B cell (primary cell): ENCODE results near the gene GRM4. TPM values are rescaled to one million over a fixed set of nuclear protein-coding genes. Genes with fewer than 3 reads are reported as not detected.

ENCODE experiments used
- ATAC-seq: fragments of 200-7000 bp; cut with Tn5 transposase; one replicate; pipeline ENCODE4 v1.10.0; 2021; ENCODE audit warnings: low read depth, mild to moderate bottlenecking, moderate number of reproducible peaks, moderate library complexity
- CTCF ChIA-PET: fragments of 350-600 bp; sonication (Branson Sonifier 250); formaldehyde crosslinking; loops from one replicate; lab custom pipeline; 2021; ENCODE audit warnings: antibody characterized with exemption, inconsistent platforms; lab: Charles Lee
- POLR2A ChIA-PET: fragments of 350-600 bp; sonication (Branson Sonifier 250); formaldehyde crosslinking; loops from one replicate; lab custom pipeline; 2021; ENCODE audit warnings: antibody characterized with exemption; lab: Charles Lee
- DNase-seq: peaks from one replicate; pipeline ENCODE4 v3.0.0; 2013
- H2AFZ ChIP-seq: 2 replicates; pipeline ENCODE4 v1.6.1; 2012; ENCODE audit warnings: mild to moderate bottlenecking, low read depth, low read length; ENCODE audit not compliant: insufficient read depth, poor library complexity, severe bottlenecking
- H3K27ac ChIP-seq, 2 donors: 1 replicate in 1 of 2; 2 replicates in 1 of 2; pipeline ENCODE4 v1.5.1; 2012 to 2013; ENCODE audit warnings: low read length in 2 of 2, mild to moderate bottlenecking in 2 of 2, moderate library complexity in 1 of 2
- H3K27me3 ChIP-seq, 4 experiments: fragments of 200-600 bp in 1 of 4; sonication (generic) in 1 of 4; replicated peaks in 1 of 4; 1 replicate in 2 of 4; 2 replicates in 2 of 4; pipeline versions ENCODE4 v1.6.1 to v1.7.0; 2013 to 2016; ENCODE audit warnings: low read length in 3 of 4, mild to moderate bottlenecking in 2 of 4, mixed read lengths in 1 of 4, moderate library complexity in 1 of 4; ENCODE audit not compliant: insufficient read depth in 4 of 4, control insufficient read depth in 3 of 4; ENCODE audit errors: control extremely low read depth in 1 of 4
- H3K36me3 ChIP-seq, 2 experiments: replicated peaks in 1 of 2; 1 replicate in 1 of 2; 2 replicates in 1 of 2; pipeline versions ENCODE4 v1.6.1 to v1.7.1; 2013; ENCODE audit warnings: low read length in 1 of 2; ENCODE audit not compliant: insufficient read depth in 2 of 2, control insufficient read depth in 1 of 2; ENCODE audit errors: control extremely low read depth in 1 of 2, extremely low read depth in 1 of 2
- H3K4me1 ChIP-seq, 2 donors: fragments of 200-600 bp in 1 of 2; sonication (generic) in 1 of 2; 1 replicate in 1 of 2; 2 replicates in 1 of 2; pipeline versions ENCODE4 v1.5.1 to v1.6.1; 2013 to 2017; ENCODE audit warnings: low read length in 2 of 2; ENCODE audit not compliant: control insufficient read depth in 2 of 2, insufficient read depth in 2 of 2
- H3K4me2 ChIP-seq: replicated peaks from 2 replicates; pipeline ENCODE3; 2012; ENCODE audit warnings: mild to moderate bottlenecking, low read depth, low read length; ENCODE audit not compliant: poor library complexity, severe bottlenecking
- H3K4me3 ChIP-seq, 5 experiments: fragments of 200-600 bp in 1 of 5; sonication (generic) in 1 of 5; 1 replicate in 3 of 5; 2 replicates in 2 of 5; pipeline versions ENCODE4 v1.5.1 to v1.7.0; 2011 to 2016; ENCODE audit warnings: low read length in 4 of 5, mild to moderate bottlenecking in 4 of 5, low read depth in 2 of 5, control low read depth in 1 of 5, moderate library complexity in 1 of 5; ENCODE audit not compliant: insufficient read depth in 1 of 5; ENCODE audit errors: control extremely low read depth in 1 of 5, extremely low read depth in 1 of 5
- H3K79me2 ChIP-seq: fragments of 200-600 bp; sonication (generic); one replicate; pipeline ENCODE4 v1.6.0; 2016; ENCODE audit warnings: low read length; ENCODE audit not compliant: control insufficient read depth, insufficient read depth
- H3K9ac ChIP-seq: fragments of 200-600 bp; sonication (generic); 2 replicates; pipeline ENCODE4 v1.6.1; 2017; ENCODE audit warnings: mild to moderate bottlenecking, low read length, moderate library complexity
- H3K9me3 ChIP-seq, 3 donors: one replicate each; pipeline versions ENCODE4 v1.6.1 to v1.7.1; 2013; ENCODE audit warnings: low read length in 2 of 3; ENCODE audit not compliant: control insufficient read depth in 2 of 3, insufficient read depth in 1 of 3; ENCODE audit errors: control extremely low read depth in 1 of 3
- H4K20me1 ChIP-seq: 2 replicates; pipeline ENCODE4 v1.6.0; 2012; ENCODE audit warnings: mild to moderate bottlenecking, low read length; ENCODE audit not compliant: insufficient read depth, control insufficient read depth, poor library complexity, severe bottlenecking
- H3K27ac Mint-ChIP-seq: one replicate; pipeline ENCODE4 v1.8.0; 2021; ENCODE audit warnings: mixed read lengths
- H3K27me3 Mint-ChIP-seq: one replicate; pipeline ENCODE4 v1.8.0; 2021; ENCODE audit warnings: mixed read lengths
- H3K4me1 Mint-ChIP-seq: one replicate; pipeline ENCODE4 v1.8.0; 2021; ENCODE audit warnings: mixed read lengths
- H3K4me3 Mint-ChIP-seq: one replicate; pipeline ENCODE4 v1.8.0; 2021; ENCODE audit warnings: mixed read lengths
- H3K9me3 Mint-ChIP-seq: one replicate; pipeline ENCODE4 v1.8.0; 2022; ENCODE audit warnings: mixed read lengths; ENCODE audit not compliant: insufficient read depth
- EZH2 ChIP-seq: IDR thresholded peaks from 2 replicates; pipeline ENCODE4 v1.6.1; 2012; ENCODE audit warnings: borderline replicate concordance, low read depth, mild to moderate bottlenecking, moderate library complexity, low read length; ENCODE audit not compliant: insufficient read depth, poor library complexity, severe bottlenecking
- WGBS: methylation state at CpG from one replicate; pipeline ENCODE4 v1.1.5; 2013; ENCODE audit warnings: missing lambda C conversion rate; ENCODE audit not compliant: insufficient coverage; 5-methylcytosine and 5-hydroxymethylcytosine counted together
- intact Hi-C: fragments of 100-400 bp; cut with micrococcal nuclease; formaldehyde crosslinking; loops from one replicate; pipeline ENCODE4 v1.10.0; 2022
- polyA plus RNA-seq: library from polyadenylated mRNA; depleted of rRNA; stranded (reverse); fragments of >200 nt; gene quantifications from 2 replicates; pipeline ENCODE4 v1.2.3, GENCODE V29; 2012
- total RNA-seq, 2 donors: library from RNA; stranded (reverse); fragments of 120-200 nt in 1 of 2; gene quantifications; 1 replicate in 1 of 2; 2 replicates in 1 of 2; pipeline versions ENCODE4 v1.2.3 to v1.2.4, GENCODE V29; 2013 to 2022
- TF ChIP-seq, protein P1 (sequence below): fragments of 200-600 bp; IDR thresholded peaks from one replicate; pipeline ENCODE4 v1.8.0; 2022; ENCODE audit warnings: antibody characterized with exemption, mild to moderate bottlenecking

GRM4 gene
- total and polyA plus RNA-seq, 2 donors (not counting 1 experiment from before 2014, with no cell fraction given) = 0.04 TPM; not detected in 1

DNA sequence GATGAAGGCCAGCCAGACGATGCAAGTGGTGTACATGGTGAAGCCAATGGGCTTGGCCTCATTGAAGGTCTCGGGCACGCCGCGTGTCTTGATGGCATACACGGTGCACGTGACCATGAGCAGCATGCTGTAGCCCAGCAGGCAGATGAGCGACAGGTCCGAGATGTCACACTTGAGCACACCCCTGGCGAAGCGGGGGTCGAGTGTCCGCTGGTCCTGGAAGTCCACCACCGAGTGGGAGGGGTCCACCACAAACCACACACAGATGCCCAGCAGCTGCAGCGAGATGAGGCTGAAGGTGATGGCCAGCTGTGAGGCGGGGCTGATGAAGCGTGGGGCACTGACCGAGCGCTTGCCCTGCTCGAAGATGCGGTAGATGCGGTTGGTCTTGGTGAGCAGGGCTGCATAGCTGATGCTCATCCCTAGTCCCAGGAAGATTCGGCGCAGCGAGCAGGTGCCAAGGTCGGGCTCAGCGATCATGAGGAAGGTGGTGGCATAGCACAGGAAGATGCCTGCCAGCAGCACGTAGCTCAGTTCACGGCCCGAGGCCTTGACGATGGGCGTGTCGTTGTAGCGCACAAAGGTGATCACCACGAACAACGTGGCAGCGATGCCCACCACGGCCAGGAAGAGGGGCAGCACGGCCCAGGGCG, 110.1 kb downstream of the GRM4 start:
- WGBS = 89% methylated on average over 39 of the region's 40 CpGs
- no peak overlapping the region for H3K9ac ChIP-seq

DNA sequence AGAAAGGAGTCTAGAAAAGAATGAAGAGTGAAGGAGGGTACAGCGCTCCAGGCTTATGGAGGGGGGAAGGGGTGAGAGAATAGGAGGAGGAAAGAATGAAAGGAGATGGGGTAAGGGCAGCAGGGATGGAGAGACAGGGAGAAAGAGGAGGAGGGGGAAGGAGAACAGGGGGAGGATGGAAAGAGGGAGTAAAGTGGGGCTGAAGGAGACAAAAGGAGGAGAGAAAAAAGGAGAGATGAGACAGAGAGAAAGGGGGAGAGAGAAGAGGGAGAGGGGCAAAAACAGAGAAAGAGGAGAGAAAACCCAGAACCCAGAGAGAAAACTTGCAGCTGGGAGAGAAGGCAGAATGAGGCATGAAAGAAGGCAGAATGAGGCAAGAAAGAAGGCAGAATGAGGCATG, 110.7 kb downstream of the GRM4 start:
- H3K79me2 ChIP-seq = no peaks in the 10 kb centered on the region
- no peak for TF ChIP-seq EZH2
- TF ChIP-seq, protein P1, sequence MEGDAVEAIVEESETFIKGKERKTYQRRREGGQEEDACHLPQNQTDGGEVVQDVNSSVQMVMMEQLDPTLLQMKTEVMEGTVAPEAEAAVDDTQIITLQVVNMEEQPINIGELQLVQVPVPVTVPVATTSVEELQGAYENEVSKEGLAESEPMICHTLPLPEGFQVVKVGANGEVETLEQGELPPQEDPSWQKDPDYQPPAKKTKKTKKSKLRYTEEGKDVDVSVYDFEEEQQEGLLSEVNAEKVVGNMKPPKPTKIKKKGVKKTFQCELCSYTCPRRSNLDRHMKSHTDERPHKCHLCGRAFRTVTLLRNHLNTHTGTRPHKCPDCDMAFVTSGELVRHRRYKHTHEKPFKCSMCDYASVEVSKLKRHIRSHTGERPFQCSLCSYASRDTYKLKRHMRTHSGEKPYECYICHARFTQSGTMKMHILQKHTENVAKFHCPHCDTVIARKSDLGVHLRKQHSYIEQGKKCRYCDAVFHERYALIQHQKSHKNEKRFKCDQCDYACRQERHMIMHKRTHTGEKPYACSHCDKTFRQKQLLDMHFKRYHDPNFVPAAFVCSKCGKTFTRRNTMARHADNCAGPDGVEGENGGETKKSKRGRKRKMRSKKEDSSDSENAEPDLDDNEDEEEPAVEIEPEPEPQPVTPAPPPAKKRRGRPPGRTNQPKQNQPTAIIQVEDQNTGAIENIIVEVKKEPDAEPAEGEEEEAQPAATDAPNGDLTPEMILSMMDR = no peak
- Mint-ChIP-seq H3K27me3 (peaks cover 15% of the 10 kb centered on the region), H3K9me3 (no peaks in the 10 kb centered on the region), H3K4me1 (peaks cover 4% of the 10 kb centered on the region), H3K4me3 (no peak overlapping the region), H3K27ac (no peak overlapping the region)
- H3K27ac ChIP-seq = no peak overlapping the region
- 83% methylated on average over 1 of the region's 1 CpG for WGBS
- intact Hi-C loops = no loop called here
- H2AFZ ChIP-seq = no peak overlapping the region
- peaks cover 0 to 6% of the 10 kb centered on the region in 2 donors for H3K4me1 ChIP-seq
- H3K9ac ChIP-seq = no peak overlapping the region
- DNase-seq = no peak
- no peak overlapping the region for H3K4me2 ChIP-seq
- ChIA-PET CTCF (no interaction called here), POLR2A (no interaction called here)
- H3K27me3 ChIP-seq = peaks cover 0 to 2% (median 0%) of the 10 kb centered on the region in 4 experiments
- no peaks in the 10 kb centered on the region for H3K36me3 ChIP-seq
- peaks cover 0 to under 1% (median 0%) of the 10 kb centered on the region in 3 donors for H3K9me3 ChIP-seq
- no peak for ATAC-seq
- no peak overlapping the region for H3K4me3 ChIP-seq
- H4K20me1 ChIP-seq = no peaks in the 10 kb centered on the region

More for the DNA sequence above, 110.1 kb downstream of the GRM4 start:
- Histone ChIP-seq H3K9me3 (peaks cover 0 to 3% (median 0%) of the 10 kb centered on the region in 3 donors), H3K27me3 (peaks cover 0 to 2% (median 0%) of the 10 kb centered on the region in 4 experiments), H3K4me3 (no peak overlapping the region), H3K4me2 (no peak overlapping the region), H3K27ac (no peak overlapping the region), H4K20me1 (no peaks in the 10 kb centered on the region), H3K79me2 (no peaks in the 10 kb centered on the region), H3K4me1 (peaks cover 0 to 6% of the 10 kb centered on the region in 2 donors), H3K36me3 (no peaks in the 10 kb centered on the region), H2AFZ (no peak overlapping the region)
- Mint-ChIP-seq H3K27me3 (peaks cover 15% of the 10 kb centered on the region), H3K4me3 (no peak overlapping the region), H3K4me1 (peaks cover 4% of the 10 kb centered on the region), H3K9me3 (no peaks in the 10 kb centered on the region), H3K27ac (no peak overlapping the region)
- ChIA-PET CTCF (interaction anchor here (0.9 kb wide), 1 partner anchor 19 kb away, joined by 3 read pairs; no protein-coding TSS in a partner anchor), POLR2A (no interaction called here)
- intact Hi-C loops = no loop called here
- ATAC-seq (no peak), DNase-seq (no peak)
- no peak for TF ChIP-seq EZH2
- TF ChIP-seq, protein P1 = no peak
